IPS-NIHi7 (cell line): ENCODE measurements around the gene EFCAB7.
"Not testable (repeated sequence)": the region's sequence is repeated elsewhere in the genome, so short reads cannot be mapped to it uniquely, and the experiment has no call there.

ENCODE experiments used
- DNase-seq: peaks from one replicate; pipeline ENCODE4 v3.0.0; 2012; ENCODE audit warnings: mixed read lengths; ENCODE audit errors: extremely low spot score

Gene EFCAB7

DNA sequence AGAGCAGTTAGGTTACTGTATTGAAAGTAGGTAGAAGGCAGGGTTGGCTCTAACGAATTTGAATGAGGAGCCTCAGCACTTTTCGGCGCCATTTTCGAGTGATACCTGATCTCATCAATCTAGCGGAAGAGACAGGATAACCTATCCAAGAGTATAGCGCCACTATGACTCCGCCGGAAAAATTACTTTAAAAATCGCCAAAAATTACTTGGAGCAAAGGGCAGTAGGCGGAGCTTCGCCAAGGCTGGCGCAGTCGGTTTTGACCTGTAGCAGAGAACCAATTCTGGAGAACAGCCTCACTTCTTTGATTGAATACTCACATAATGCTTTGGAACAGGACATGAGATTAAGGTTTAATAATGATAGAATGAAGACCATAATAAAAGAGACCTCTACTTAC is 25.6 kb downstream of the EFCAB7 start:
- no peak for DNase-seq

- no peak for DNase-seq
These were observed 32.2 kb downstream of the EFCAB7 start for GRCh38 chr1:63555480-63555879.

DNA sequence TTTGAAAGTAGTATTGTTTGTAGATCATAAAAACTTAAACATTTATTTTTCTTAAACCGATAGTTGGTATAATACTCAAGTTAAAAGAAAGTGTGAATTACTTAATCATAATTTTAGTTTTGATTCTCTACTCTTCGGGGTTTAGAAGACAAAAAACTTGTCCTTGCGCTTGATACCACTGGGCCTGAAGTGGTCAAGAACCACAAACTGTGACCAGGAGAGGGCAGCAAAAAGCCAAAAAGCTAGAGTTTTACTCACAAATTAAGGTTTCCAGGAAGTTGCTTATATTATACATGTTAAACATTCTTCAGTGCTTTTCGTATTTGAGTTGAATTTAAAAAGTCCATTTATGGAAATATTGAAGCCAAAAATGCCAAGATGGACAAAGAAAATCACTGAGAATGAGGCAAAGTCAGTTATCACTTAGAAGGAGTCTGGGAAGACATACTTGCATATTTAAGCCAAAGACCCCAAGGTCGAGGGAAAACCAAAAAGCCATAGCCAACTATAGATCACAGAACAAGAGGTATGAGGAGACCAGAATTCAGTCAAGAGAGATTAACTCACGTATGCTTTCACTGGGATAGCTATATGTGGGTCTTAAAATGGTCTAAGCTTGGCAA is 34.2 kb downstream of the EFCAB7 start:
- DNase-seq: peak; percentile 35

- no peak for DNase-seq
These were observed 36.0 kb downstream of the EFCAB7 start for GRCh38 chr1:63559357-63559756.

- no peak for DNase-seq
These were observed 40.4 kb downstream of the EFCAB7 start for GRCh38 chr1:63563745-63564144.

DNA sequence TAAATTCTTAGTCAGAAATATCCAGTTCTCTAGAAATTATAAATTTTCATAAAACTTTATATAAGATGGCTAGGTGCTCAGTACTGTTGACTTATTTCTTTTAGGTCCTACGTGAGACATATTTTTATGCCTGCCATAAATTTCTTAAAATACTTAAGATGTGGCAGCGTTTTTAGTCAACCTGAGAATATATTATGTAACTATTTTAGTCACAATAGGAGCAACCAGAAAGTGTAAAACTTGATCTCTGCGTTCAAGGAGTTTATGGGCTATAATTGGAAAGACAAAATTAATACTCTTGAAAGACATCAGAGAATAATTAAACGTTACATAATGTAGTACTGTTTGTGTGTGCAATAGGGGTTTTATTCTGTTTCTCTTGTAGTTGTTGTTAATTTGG is 45.7 kb downstream of the EFCAB7 start:
- no peak for DNase-seq

DNA sequence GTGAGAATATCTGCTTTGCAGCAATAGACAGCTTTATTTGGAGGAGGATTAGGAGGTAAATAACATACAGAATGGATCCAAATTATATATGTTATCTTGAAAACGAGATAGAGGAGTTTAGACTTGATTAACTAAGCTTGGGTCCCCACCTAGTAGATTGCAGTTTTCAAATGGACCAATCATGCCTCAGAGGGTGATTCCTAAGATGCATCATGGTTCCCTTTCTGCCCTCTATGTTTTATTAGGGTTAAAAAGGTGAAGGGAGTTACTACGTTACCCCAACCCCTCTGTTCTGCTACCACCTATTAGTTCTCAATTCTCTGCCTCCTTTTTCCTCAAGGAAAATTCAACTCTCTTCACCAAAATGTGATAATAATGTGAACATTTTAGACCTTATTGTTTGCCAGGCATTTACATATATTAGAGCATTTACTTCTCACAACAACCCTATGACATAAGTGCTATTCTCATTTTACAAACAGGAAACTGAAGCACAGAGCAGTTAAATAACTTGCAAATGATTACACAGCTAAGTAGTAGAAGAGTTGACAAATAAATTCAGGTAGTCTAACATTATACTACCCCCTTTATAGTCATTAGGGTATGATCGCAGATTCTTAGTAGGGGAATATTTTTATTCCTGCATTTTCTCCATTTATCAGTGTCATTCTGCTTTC is 46.5 kb downstream of the EFCAB7 start:
- no peak for DNase-seq

- not testable (repeated sequence) for DNase-seq
These were observed 49.4 kb downstream of the EFCAB7 start for GRCh38 chr1:63572686-63573085.

DNA sequence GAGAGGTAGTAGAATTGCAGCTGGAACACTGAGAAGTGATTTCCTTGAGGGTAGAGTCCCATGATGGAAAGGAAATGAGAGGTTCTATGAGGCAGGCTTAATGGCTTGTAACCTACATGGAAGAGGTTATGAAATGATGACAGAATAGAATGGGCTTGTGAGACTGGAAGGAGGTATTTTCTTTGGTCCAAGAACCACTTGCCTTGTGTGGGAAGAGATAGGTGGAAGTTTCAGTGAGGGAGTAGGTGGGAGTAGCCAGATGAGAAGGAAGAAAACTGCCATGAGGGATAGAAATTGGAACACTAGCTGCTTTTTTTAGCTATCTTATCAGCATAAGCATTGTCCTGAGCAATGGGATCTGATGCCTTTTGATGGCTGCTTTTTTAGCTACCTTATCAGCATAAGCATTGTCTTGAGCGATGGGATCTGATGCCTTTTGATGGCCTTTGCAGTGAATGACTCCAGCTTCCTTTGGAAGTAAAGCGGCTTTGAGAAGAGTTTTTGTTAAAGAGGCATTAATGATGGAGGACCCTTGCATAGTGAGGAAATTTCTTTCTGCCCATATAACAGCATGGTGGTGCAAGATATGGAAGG is 51.0 kb downstream of the EFCAB7 start:
- DNase-seq: not testable (repeated sequence)

GRCh38 chr1:63575340-63575826 is 52.1 kb downstream of the EFCAB7 start:
- DNase-seq: no peak

DNA sequence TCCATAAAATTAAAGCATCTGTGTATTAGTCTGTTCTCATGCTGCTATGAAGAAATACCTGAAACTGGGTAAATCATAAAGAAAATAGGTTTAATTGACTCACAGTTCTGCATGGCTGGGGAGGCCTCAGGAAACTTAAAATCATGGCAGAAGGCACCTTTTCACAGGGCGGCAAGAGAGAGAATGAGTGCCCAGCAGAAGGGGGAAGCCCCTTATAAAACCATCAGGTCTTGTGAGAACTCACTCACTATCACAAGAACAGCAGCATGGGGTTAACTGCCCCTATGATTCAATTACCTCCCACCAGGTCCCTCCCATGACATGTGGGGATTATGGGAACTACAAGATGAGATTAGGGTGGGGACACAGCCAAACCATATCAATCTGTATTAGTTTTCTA is 63.0 kb downstream of the EFCAB7 start:
- not testable (repeated sequence) for DNase-seq

- no peak for DNase-seq
These were observed 66.8 kb downstream of the EFCAB7 start for GRCh38 chr1:63590166-63590560.

GRCh38 chr1:63592536-63593302 is 69.4 kb downstream of the EFCAB7 start:
- peak; percentile 81 for DNase-seq

DNA sequence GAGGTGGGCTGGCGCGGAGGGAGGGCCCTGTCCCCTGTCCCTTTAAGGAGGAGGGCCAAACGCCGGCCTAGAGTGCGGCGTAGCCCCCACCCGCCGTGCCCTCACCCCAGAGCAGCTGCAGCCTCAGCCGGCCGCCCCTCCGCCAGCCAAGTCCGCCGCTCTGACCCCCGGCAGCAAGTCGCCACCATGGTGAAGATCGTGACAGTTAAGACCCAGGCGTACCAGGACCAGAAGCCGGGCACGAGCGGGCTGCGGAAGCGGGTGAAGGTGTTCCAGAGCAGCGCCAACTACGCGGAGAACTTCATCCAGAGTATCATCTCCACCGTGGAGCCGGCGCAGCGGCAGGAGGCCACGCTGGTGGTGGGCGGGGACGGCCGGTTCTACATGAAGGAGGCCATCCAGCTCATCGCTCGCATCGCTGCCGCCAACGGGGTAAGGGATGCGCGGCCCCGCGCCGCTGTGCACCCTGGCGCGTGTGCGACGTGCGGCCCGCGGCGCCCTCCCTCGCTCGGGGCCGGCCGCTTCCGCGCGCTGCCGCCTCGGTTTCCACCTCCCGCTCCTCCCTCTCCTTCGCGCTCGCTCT is 70.1 kb downstream of the EFCAB7 start, which contains the start of gene PGM1:
Gene PGM1, plus strand, starts transcription at position 109 of the 583 bp plus-strand sequence. Its CDS starts 78 bp downstream, at position 187.
- DNase-seq: peak; percentile 68

- DNase-seq: peak; percentile 66
These were observed 70.7 kb downstream of the EFCAB7 start for GRCh38 chr1:63593886-63594605.

- no peak for DNase-seq
These were observed 72.1 kb downstream of the EFCAB7 start for GRCh38 chr1:63595435-63595834.

DNA sequence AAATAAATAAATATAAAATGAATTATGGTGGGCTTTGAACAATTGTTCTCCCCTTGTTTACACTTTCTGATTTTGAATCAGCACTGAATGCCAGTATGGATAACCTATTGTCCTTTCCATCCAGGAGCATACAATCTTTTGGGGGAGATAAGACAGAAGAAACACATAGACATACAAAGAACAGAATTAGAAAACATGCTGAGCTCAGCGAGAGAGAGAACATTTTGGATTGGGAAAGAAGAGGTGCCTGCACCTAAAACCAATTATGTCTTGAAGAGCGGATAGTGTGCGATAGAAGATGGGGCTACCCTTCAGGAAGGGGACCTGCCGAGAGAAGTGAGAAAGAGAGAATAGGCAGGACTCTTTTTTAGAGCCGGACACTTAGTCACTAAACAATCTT is 76.5 kb downstream of the EFCAB7 start:
- DNase-seq: no peak

DNA sequence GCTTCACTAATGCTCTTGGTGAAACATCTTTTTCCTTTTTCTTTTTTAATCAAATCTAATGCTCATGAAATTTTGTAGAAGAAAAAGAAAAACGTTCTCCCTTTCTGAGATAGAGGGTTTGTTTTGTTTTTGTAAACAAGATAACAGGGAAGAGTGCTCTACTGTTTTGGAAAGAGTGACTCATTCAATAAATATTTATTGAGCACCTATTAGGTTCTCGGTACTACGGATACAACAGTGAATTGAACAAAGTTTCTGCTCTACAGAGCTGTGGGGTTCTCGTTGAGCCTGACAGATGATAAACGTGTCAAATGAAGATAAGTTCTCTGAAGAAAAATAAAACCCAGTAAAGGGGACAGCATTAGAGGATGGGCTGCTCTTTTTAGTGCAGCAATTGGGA is 76.9 kb downstream of the EFCAB7 start:
- no peak for DNase-seq

GRCh38 chr1:63601061-63601460 is 77.7 kb downstream of the EFCAB7 start:
- DNase-seq: no peak

- peak; percentile 31 for DNase-seq
These were observed 78.1 kb downstream of the EFCAB7 start for GRCh38 chr1:63601463-63601862.

DNA sequence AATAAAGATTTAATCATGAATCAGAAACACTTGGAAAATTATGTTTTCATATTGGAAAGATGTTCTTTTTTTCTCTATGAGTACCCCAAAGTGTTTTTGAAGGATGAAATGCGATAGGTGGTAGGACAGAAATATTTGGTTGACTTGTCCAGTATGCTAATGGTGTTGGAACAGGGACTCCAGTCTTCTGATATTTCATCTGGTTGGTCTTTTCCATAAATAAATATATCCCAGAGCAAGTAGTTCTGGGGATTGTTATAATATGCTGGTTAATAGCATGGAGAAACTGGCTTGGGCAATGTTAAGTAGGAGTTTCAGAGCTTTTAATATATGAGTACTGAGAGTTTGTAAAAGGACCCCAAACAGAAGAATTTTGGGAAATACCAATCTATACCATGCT is 78.6 kb downstream of the EFCAB7 start:
- no peak for DNase-seq
